Panc1 (cell line): ENCODE results near the gene IQSEC1. TPM values are rescaled to one million over a fixed set of nuclear protein-coding genes. Genes with fewer than 3 reads are reported as not detected.

Source experiments
- ATAC-seq: fragments of 200-7000 bp; cut with Tn5 transposase; 2 replicates; pipeline ENCODE4 v1.9.1; 2020; ENCODE audit warnings: mild to moderate bottlenecking, moderate library complexity
- BruUV-seq: library from RNA; stranded (reverse); fragments of 400-500 nt; replicated peaks from 2 replicates; lab custom pipeline; 2021; lab: Mats Ljungman, UMichigan
- CTCF ChIA-PET: fragments of 300-600 bp; sonication (Branson Sonifier 250); formaldehyde crosslinking; loops from one replicate; lab custom pipeline; 2022; ENCODE audit warnings: antibody characterized with exemption; lab: Charles Lee
- POLR2A ChIA-PET: fragments of 300-600 bp; sonication (Branson Sonifier 250); formaldehyde crosslinking; loops from one replicate; lab custom pipeline; 2022; ENCODE audit warnings: antibody characterized with exemption; lab: Charles Lee
- DNase-seq: peaks from one replicate; pipeline ENCODE4 v3.0.0-alpha.2; 2010; ENCODE audit warnings: low read depth, low spot score
- H3K27ac ChIP-seq: 2 replicates; pipeline ENCODE4 v1.5.1; 2011; ENCODE audit warnings: mild to moderate bottlenecking, low read length, inconsistent platforms
- H3K27me3 ChIP-seq: fragments of 200-500 bp; sonication (Bioruptor generic); 2 replicates; pipeline ENCODE4 v1.6.0; 2014; ENCODE audit warnings: low read length, inconsistent platforms; ENCODE audit not compliant: control insufficient read depth, insufficient read depth
- H3K36me3 ChIP-seq: fragments of 200-500 bp; sonication (Bioruptor generic); 2 replicates; pipeline ENCODE4 v1.5.1; 2014; ENCODE audit warnings: inconsistent platforms, mild to moderate bottlenecking, low read length, moderate library complexity; ENCODE audit not compliant: control insufficient read depth, insufficient read depth
- H3K4me1 ChIP-seq: 2 replicates; pipeline ENCODE4 v1.5.1; 2011; ENCODE audit warnings: inconsistent platforms, mild to moderate bottlenecking, low read length, moderate library complexity; ENCODE audit not compliant: control insufficient read depth, insufficient read depth
- H3K4me3 ChIP-seq, 2 experiments: 2 replicates each; pipeline ENCODE4 v1.5.1; 2011 to 2012; ENCODE audit warnings: low read depth in 2 of 2, low read length in 2 of 2, mild to moderate bottlenecking in 2 of 2, inconsistent platforms in 1 of 2, moderate library complexity in 1 of 2
- H3K9me3 ChIP-seq: fragments of 200-500 bp; sonication (Bioruptor generic); 2 replicates; pipeline ENCODE4 v1.5.1; 2014; ENCODE audit warnings: low read depth, mild to moderate bottlenecking, inconsistent platforms, low read length, moderate library complexity; ENCODE audit not compliant: control insufficient read depth, insufficient read depth
- CTCF ChIP-seq: fragments of 450-650 bp; IDR thresholded peaks from 2 replicates; pipeline ENCODE4 v1.5.1; 2017; ENCODE audit warnings: mild to moderate bottlenecking
- POLR2AphosphoS5 ChIP-seq: IDR thresholded peaks from 2 replicates; pipeline ENCODE4 v1.6.1; 2012; ENCODE audit warnings: mild to moderate bottlenecking, low read depth, low read length, moderate library complexity
- REST ChIP-seq, 2 experiments: IDR thresholded peaks; 2 replicates each; pipeline ENCODE4 v1.6.1; 2011 to 2012; ENCODE audit warnings: low read depth in 2 of 2, control low read depth in 1 of 2, low read length in 1 of 2, mild to moderate bottlenecking in 1 of 2, moderate library complexity in 1 of 2; ENCODE audit not compliant: insufficient read depth in 1 of 2
- SIN3A ChIP-seq: IDR thresholded peaks from 2 replicates; pipeline ENCODE4 v1.6.1; 2012; ENCODE audit warnings: low read depth, mild to moderate bottlenecking, low read length, moderate library complexity, borderline replicate concordance; ENCODE audit not compliant: insufficient read depth
- TCF7L2 ChIP-seq: IDR thresholded peaks from 2 replicates; pipeline ENCODE4 v1.6.1; 2011; ENCODE audit warnings: mild to moderate bottlenecking, low read depth, low read length, inconsistent platforms
- in situ Hi-C: cut with HindIII; loops from 2 replicates; pipeline ENCODE4 v1.10.0; 2016; ENCODE audit warnings: low sequenced_read_pairs, low pct_unique_long_range_greater_than_20kb
- intact Hi-C: fragments of 100-400 bp; cut with micrococcal nuclease; formaldehyde crosslinking; loops from one replicate; pipeline ENCODE4 v1.10.0; 2022; ENCODE audit not compliant: unreplicated experiment
- total RNA-seq: library from RNA; stranded (reverse); gene quantifications from one replicate; pipeline ENCODE4 v1.2.1, GENCODE V29; 2021; ENCODE audit not compliant: unreplicated experiment

The IQSEC1 gene
- total RNA-seq, 1 experiment from 2014 or later, result 28.4 TPM

- intact Hi-C loops, result no loop called here
- no peak overlapping the region for H3K27ac ChIP-seq
- CTCF ChIA-PET, result no interaction called here
- no peaks in the 10 kb centered on the region for H3K36me3 ChIP-seq
- TF ChIP-seq SIN3A, result no peak
- no peak for TF ChIP-seq CTCF
- TF ChIP-seq TCF7L2, result no peak
- H3K4me3 ChIP-seq, result no peak overlapping the region
- no peaks in the 10 kb centered on the region for H3K4me1 ChIP-seq
- POLR2A ChIA-PET, result no interaction called here
- no peaks in the 10 kb centered on the region for H3K27me3 ChIP-seq
- in situ Hi-C loops, result no loop called here
- DNase-seq (no peak), ATAC-seq (no peak)
- no TSS peak for BruUV-seq
- H3K9me3 ChIP-seq, result no peaks in the 10 kb centered on the region
These were observed 157.1 kb downstream of the IQSEC1 start for GRCh38 chr3:12916159-12916558.

- BruUV-seq, result no TSS peak
- Histone ChIP-seq H3K36me3 (no peaks in the 10 kb centered on the region), H3K9me3 (no peaks in the 10 kb centered on the region), H3K4me3 (no peak overlapping the region), H3K27ac (no peak overlapping the region), H3K4me1 (no peaks in the 10 kb centered on the region), H3K27me3 (no peaks in the 10 kb centered on the region)
- in situ Hi-C loops (no loop called here), intact Hi-C loops (no loop called here)
- TF ChIP-seq POLR2AphosphoS5 (no peak), SIN3A (no peak), REST (IDR thresholded peaks at IDR 0.05; ENCODE audit: insufficient read depth in 1 of 2, low read depth in 2 of 2, low read length in 1 of 2) (no peak), TCF7L2 (no peak), CTCF (no peak)
- no peak for DNase-seq
- ChIA-PET POLR2A (no interaction called here), CTCF (no interaction called here)
- no peak for ATAC-seq
These were observed 159.1 kb downstream of the IQSEC1 start for GRCh38 chr3:12914088-12914487.
